HG03135 (cell line): ENCODE results near the gene DDTL.
A peak's percentile ranks its signal among the peaks of the same experiment; 100 is the strongest.
"Not testable (repeated sequence)": the region's sequence is repeated elsewhere in the genome, so short reads cannot be mapped to it uniquely, and the experiment has no call there.

Experiments
- ATAC-seq: cut with Tn5 transposase; IDR thresholded peaks from one replicate; pipeline ENCODE4 v1.9.1; 2021; ENCODE audit warnings: mild to moderate bottlenecking, moderate library complexity; ENCODE audit not compliant: unreplicated experiment

The DDTL gene

DNA sequence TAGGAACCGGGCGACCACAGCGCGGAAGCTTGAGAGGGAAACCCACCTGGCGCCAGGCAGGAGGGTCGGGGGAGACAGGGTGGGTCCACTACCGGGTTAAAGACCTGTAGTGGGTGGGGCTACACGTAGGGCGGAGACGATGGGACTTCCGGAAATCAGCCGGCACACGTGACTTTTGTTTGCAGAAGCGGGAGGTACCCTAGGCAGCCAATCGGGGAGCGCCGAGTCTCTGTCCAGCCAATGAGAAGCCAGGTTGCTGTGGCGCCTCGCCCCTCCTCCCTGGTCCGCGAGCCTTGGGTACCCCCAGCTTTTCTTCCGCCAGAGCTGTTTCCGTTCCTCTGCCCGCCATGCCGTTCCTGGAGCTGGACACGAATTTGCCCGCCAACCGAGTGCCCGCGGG is at the start of gene DDTL:
DDTL (plus strand) TSS at position 321 of the 400 bp plus-strand sequence; CDS start at position 348, 27 bp downstream.
- ATAC-seq, result peak; percentile 90

- not testable (repeated sequence) for ATAC-seq
These were observed 46.4 kb upstream of the DDTL start for GRCh38 chr22:23920267-23920611.

GRCh38 chr22:23921586-23922201 is 45.0 kb upstream of the DDTL start:
- not testable (repeated sequence) for ATAC-seq

DNA sequence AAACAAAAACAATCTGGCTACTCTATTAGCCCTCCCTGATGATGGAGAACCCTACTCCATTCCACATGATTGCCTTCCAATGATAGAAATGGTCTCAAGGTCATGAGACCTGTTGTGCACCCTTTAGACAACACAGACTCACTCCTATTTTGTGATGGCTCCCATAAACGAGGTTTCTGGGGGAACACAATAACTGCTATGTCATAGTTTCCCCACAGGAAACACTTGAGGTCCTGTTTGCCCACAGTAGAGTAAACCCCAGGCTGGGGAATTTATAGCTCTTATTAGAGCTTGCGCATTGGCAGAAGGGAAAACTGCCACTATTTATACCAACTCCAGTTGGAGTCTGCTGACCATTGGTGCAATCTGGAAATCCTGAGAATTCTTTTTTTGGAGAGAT is 43.8 kb upstream of the DDTL start:
- ATAC-seq, result no peak

GRCh38 chr22:23925020-23925606 is 41.6 kb upstream of the DDTL start:
- ATAC-seq, result no peak

- no peak for ATAC-seq
These were observed 40.1 kb upstream of the DDTL start for GRCh38 chr22:23926561-23926960.

- no peak for ATAC-seq
These were observed 28.2 kb upstream of the DDTL start for GRCh38 chr22:23938328-23939016.

GRCh38 chr22:23939017-23939357 is 27.7 kb upstream of the DDTL start:
- no peak for ATAC-seq

DNA sequence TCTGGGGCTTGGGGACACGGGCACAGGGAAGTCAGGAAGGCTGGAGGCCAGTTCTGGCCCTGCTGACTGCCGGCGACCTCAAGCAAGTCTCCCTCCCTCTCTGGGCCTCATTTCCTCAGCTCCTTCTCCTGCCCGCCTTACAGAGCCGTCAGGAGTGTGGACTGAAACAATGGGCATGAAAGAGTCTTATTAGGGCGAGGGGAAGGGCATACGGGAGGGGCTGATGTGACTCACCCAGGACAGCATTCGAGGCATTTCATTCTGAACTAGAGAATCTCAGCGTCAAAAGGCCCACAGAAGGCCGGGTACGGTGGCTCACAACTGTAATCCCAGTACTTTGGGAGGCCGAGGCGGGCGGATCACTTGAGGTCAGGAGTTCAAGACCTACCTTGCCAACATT is 26.5 kb upstream of the DDTL start:
- not testable (repeated sequence) for ATAC-seq

DNA sequence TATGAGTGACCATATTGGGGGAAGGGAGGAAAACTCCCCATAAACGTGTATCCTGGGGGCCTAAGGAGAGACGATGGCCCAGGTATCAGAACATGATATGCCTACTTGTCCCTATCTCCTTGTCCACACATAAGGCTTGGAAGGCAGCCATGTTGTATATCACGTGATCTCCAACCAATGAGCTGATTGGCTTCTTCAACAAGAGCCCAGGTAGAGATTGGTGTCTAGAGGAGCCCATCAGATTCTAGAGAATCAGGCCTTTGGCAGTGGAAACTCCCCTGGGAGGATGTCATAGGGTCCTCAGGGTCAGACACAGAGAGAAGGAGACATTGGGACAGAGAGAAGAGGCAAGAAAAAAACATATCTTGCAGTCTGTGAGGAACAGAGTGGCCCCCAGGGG is 19.3 kb upstream of the DDTL start:
- not testable (repeated sequence) for ATAC-seq

- not testable (repeated sequence) for ATAC-seq
These were observed 16.9 kb upstream of the DDTL start for GRCh38 chr22:23949764-23950163.

DNA sequence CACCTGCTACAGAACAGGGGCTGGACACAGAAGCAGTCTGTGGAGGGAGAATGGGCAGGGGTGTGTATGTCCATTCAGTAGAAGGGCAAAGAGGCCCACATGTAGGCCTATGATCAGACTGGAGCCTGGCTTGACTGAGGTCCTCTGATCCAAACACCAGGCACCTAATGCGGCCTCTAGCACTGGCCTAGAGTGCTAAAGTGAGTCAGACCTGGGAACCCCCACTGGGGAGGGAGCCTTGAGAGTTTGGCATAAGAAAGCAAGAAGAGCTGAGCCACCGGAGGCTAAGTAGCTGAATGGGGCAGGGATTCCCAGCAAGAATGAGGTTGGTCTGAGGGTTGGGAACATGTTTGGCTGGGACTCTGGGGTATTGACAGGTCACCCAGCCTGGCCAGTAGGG is 15.3 kb upstream of the DDTL start:
- not testable (repeated sequence) for ATAC-seq

DNA sequence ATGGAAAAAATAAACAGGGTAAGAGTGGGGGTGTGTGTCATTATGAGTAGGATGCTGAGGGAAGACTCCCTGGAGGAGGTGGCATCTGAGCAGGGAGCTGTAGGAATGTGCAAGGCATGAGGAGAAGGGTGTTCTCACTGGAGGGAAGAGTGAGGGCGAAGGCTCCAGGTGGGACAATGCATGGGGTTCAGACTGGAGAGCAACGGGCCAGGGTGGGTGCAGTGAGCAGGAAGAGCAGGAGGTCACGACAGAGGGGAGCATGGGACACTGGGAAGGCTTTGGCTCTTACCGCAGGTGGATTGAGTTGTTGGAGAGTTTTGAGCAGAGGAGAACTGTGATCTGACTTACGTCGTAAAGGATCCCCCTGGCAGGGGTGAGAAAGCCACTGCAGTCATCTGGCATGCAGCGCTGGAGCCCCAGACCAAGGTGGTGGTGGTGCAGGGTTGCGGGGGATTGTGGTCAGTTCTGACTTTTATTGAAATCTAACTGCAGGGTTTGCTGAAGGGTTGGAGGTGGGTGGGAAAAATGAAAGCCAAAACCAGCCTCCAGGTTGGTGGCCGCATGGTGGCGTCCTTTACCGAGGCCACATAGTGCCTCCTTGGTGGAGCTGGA is 13.8 kb upstream of the DDTL start:
- ATAC-seq, result not testable (repeated sequence)

- not testable (repeated sequence) for ATAC-seq
These were observed 13.2 kb upstream of the DDTL start for GRCh38 chr22:23953485-23953884.

DNA sequence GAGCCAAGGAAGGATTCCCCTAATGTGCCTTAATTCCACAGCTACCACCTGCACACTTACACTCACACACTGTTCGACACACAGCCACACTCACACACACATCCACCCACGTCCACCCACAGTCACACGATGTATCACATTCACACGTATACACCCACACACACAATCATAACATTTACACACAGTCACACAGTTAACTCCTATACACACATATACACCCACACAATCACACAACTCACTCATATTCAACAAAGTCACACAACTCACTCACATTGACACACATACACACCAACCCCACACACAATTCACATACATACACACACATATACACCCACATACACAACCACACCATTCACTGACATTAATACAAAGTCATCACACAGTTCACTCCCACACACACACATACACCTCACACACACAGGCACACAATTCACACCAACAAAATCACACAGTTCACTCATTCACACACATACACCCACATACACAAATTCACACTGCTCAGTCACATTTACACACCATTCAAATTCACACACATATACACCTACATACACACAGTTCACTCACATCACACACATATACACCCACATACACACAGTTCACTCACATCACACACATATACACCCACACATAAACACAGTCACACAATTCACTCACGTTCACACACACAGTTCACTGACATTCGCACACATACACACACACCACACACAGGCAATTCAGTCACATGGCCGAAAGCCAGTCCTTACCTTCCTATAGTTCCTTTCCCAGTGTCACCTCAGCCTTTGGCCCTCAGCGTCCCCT is 12.3 kb upstream of the DDTL start:
- not testable (repeated sequence) for ATAC-seq

- not testable (repeated sequence) for ATAC-seq
These were observed 11.7 kb upstream of the DDTL start for GRCh38 chr22:23954991-23955305.

DNA sequence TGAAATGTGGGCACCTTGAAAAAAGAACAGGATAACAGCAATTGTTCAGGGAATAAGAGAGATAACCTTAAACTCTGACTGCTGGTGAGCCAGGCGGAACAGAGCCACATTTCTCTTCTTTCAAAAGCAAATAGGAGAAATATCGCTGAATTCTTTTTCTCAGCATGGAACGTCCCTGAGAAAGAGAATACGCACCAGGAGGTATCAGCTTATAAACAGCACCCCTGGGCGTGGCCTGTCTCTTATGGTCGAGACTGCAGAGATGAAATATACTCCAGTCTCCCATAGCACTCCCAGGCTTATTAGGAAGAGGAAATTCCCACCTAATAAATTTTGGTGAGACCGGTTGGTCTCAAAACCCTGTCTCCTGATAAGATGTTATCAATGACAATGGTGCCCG is 10.8 kb upstream of the DDTL start:
- ATAC-seq, result not testable (repeated sequence)

DNA sequence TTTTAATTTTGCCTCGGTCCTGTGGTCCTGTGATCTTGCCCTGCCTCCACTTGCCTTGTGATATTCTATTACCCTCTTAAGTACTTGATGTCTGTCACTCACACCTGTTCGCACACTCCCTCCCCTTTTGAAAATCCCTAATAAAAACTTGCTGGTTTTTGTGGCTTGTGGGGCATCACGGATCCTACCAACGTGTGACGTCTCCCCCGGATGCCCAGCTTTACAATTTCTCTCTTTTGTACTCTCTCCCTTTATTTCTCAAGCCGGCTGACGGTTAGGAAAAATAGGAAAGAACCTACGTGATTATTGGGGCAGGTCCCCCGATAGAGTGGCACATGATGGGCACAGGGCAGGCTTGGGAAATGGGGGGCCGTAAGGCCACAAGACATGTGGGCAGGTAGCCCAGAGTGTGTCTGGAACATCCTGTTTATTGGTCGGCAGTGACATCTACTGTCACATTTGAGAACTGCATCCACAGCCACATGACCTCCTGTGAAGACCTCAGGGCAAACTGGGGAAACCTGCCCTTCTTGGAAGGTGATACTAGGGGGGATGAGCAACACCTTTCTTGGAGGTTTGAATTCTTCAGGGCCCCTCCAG is 10.3 kb upstream of the DDTL start:
- not testable (repeated sequence) for ATAC-seq

- not testable (repeated sequence) for ATAC-seq
These were observed 5.5 kb upstream of the DDTL start, which contains the start of gene GSTT2B for GRCh38 chr22:23961084-23961771. Gene GSTT2B (minus strand): TSS chr22:23961195. CDS start chr22:23961131, 64 bp downstream.

DNA sequence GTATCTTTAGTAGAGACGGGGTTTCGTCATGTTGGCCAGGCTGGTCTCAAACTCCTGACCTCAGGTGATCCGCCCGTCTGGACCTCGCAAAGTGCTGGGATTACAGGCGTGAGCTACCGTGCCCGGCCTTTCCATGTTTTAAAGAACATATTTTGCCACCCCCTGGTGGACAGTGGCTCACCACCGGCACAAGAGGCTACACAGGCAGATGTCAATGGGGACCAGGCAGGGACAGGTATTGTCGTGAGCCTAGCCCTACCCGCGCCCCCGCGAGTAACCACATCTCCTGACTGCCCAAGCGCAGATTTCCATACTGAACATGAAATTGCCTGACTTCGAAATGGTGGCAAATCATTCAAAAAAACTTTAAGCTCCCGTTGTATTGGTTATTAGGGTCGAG is 594 bp upstream of the DDTL start:
- ATAC-seq, result peak; percentile 37
